K562 (cell line): ENCODE data around the gene EVI5L. TPM values are rescaled to one million over a fixed set of nuclear protein-coding genes. Genes with fewer than 3 reads are reported as not detected.

Source experiments
- ATAC-seq: fragments of 200-7000 bp; cut with Tn5 transposase; 3 replicates; pipeline ENCODE4 v1.9.1; 2020; ENCODE audit warnings: moderate library complexity
- BruUV-seq: library from RNA; stranded (reverse); fragments of 400-500 nt; replicated peaks from 2 replicates; lab custom pipeline; 2021; lab: Mats Ljungman, UMichigan
- CTCF ChIA-PET: fragments of 300-600 bp; formaldehyde crosslinking; extraction: SDS; loops from one replicate; lab custom pipeline; 2021; ENCODE audit warnings: low intra/inter-chr PET ratio; lab: Yijun Ruan, JAX
- POLR2A ChIA-PET: fragments of 300-600, 350-650 bp; sonication (Branson Sonifier 250); formaldehyde crosslinking; extraction: SDS; loops from one replicate; lab custom pipeline; 2021; ENCODE audit warnings: antibody characterized with exemption, inconsistent platforms; lab: Yijun Ruan, JAX
- DNase-seq, 4 experiments: peaks; one replicate each; pipeline versions ENCODE4 v3.0.0 to v3.0.0-alpha.2; 2011 to 2018; ENCODE audit warnings: low spot score in 3 of 4, mixed read lengths in 3 of 4; ENCODE audit errors: extremely low read depth in 1 of 4
- FAIRE-seq: peaks from 2 replicates; lab custom pipeline; 2011; peaks lifted over from hg19 to GRCh38; lab: Jason Lieb, UNC
- H2AFZ ChIP-seq: 2 replicates; pipeline ENCODE4 v1.6.0; 2011; ENCODE audit warnings: low read depth, low read length, control low read depth, inconsistent platforms
- H3K27ac ChIP-seq: fragments of 200-600 bp; 3 replicates; pipeline ENCODE4 v1.8.0; 2011; ENCODE audit warnings: low read depth, mild to moderate bottlenecking, control low read depth, inconsistent platforms, low read length, moderate library complexity, mixed read lengths; ENCODE audit errors: extremely low read depth
- H3K27me3 ChIP-seq, 2 experiments: fragments of 300-600 bp in 1 of 2; 2 replicates in 1 of 2; 3 replicates in 1 of 2; pipeline versions ENCODE4 v1.6.0 to v1.8.0; 2011; ENCODE audit warnings: inconsistent platforms in 2 of 2, low read length in 2 of 2, mild to moderate bottlenecking in 1 of 2, mixed read lengths in 1 of 2, moderate library complexity in 1 of 2; ENCODE audit not compliant: control insufficient read depth in 2 of 2, insufficient read depth in 2 of 2
- H3K36me3 ChIP-seq: fragments of 300-600 bp; 3 replicates; pipeline ENCODE4 v1.8.0; 2011; ENCODE audit warnings: mild to moderate bottlenecking, low read length, inconsistent platforms; ENCODE audit not compliant: control insufficient read depth, insufficient read depth
- H3K4me1 ChIP-seq, 2 experiments: fragments of 200-600 bp in 1 of 2; replicated peaks in 1 of 2; 2 replicates in 1 of 2; 3 replicates in 1 of 2; pipeline versions ENCODE4 v1.5.1 to v1.8.0; 2011; ENCODE audit warnings: inconsistent platforms in 2 of 2, low read length in 2 of 2, mild to moderate bottlenecking in 1 of 2, mixed read lengths in 1 of 2, moderate library complexity in 1 of 2; ENCODE audit not compliant: control insufficient read depth in 2 of 2, insufficient read depth in 2 of 2
- H3K4me2 ChIP-seq: 2 replicates; pipeline ENCODE4 v1.6.1; 2011; ENCODE audit warnings: low read length, control low read depth, inconsistent platforms, mixed read lengths; ENCODE audit not compliant: insufficient read depth
- H3K4me3 ChIP-seq: fragments of 200-600 bp; sonication (generic), shearing (Covaris generic); 2 replicates; pipeline ENCODE4 v1.5.1; 2016; ENCODE audit warnings: control low read depth, inconsistent platforms
- H3K79me2 ChIP-seq: fragments of 200-600 bp; 3 replicates; pipeline ENCODE4 v1.8.0; 2011; ENCODE audit warnings: low read length, inconsistent platforms; ENCODE audit not compliant: control insufficient read depth, insufficient read depth
- H3K9ac ChIP-seq, 2 experiments: 2 replicates each; pipeline versions ENCODE4 v1.6.0 to v1.6.1; 2011; ENCODE audit warnings: low read depth in 2 of 2, low read length in 2 of 2, control low read depth in 1 of 2, inconsistent platforms in 1 of 2, mild to moderate bottlenecking in 1 of 2, mixed read lengths in 1 of 2; ENCODE audit not compliant: insufficient read depth in 1 of 2
- H3K9me1 ChIP-seq: one replicate; pipeline ENCODE4 v1.6.0; 2011; ENCODE audit warnings: inconsistent platforms, mild to moderate bottlenecking, low read length, moderate library complexity; ENCODE audit not compliant: control insufficient read depth, insufficient read depth
- H3K9me3 ChIP-seq: replicated peaks from 2 replicates; pipeline ENCODE4 v1.5.1; 2011; ENCODE audit warnings: low read depth, low read length, inconsistent platforms; ENCODE audit not compliant: control insufficient read depth, insufficient read depth
- H4K20me1 ChIP-seq: replicated peaks from 2 replicates; pipeline ENCODE4 v1.6.1; 2011; ENCODE audit warnings: low read length, inconsistent platforms, mixed read lengths; ENCODE audit not compliant: control insufficient read depth, insufficient read depth
- CBFA2T3 ChIP-seq: fragments of 450-650 bp; IDR thresholded peaks from 2 replicates; pipeline ENCODE4 v1.6.1; 2017
- CEBPB ChIP-seq: fragments of 450-650 bp; IDR thresholded peaks from 2 replicates; pipeline ENCODE4 v1.6.1; 2016; ENCODE audit warnings: missing genetic modification characterization, missing compliant biosample characterization
- COPS2 ChIP-seq: fragments of 450-650 bp; conservative IDR thresholded peaks from 2 replicates; pipeline ENCODE4 v1.6.1; 2016; ENCODE audit warnings: mild to moderate bottlenecking, moderate library complexity
- CREM ChIP-seq: IDR thresholded peaks from 2 replicates; pipeline ENCODE4 v1.6.1; 2014; ENCODE audit warnings: antibody characterized with exemption, low read depth
- HEY1 ChIP-seq: fragments of 250-450 bp; sonication (Bioruptor Pico); IDR thresholded peaks from 2 replicates; pipeline ENCODE4 v1.5.0; 2020; ENCODE audit warnings: mild to moderate bottlenecking, moderate library complexity, borderline replicate concordance
- NR1H2 ChIP-seq: sonication (generic); formaldehyde crosslinking; IDR thresholded peaks from 2 replicates; pipeline ENCODE4 v1.4.0; 2020; ENCODE audit warnings: mild to moderate bottlenecking, missing genetic modification reagents
- POLR2B ChIP-seq: fragments of 450-650 bp; IDR thresholded peaks from 2 replicates; pipeline ENCODE4 v1.6.1; 2018; ENCODE audit warnings: low read depth; ENCODE audit not compliant: partially characterized antibody
- SREBF2 ChIP-seq: sonication (generic); formaldehyde crosslinking; IDR thresholded peaks from 2 replicates; pipeline ENCODE4 v1.4.0; 2020; ENCODE audit warnings: mild to moderate bottlenecking, missing genetic modification reagents
- TEAD2 ChIP-seq: fragments of 450-650 bp; IDR thresholded peaks from 2 replicates; pipeline ENCODE4 v1.6.1; 2016; ENCODE audit warnings: missing genetic modification characterization, control low read depth, missing compliant biosample characterization
- ZNF311 ChIP-seq: fragments of 250-450 bp; sonication (Bioruptor Pico); IDR thresholded peaks from 2 replicates; pipeline ENCODE4 v1.4.0; 2020; ENCODE audit warnings: mild to moderate bottlenecking, moderate library complexity
- WGBS: fragments of 100-300 bp; shearing (Covaris generic); methylation state at CpG from one replicate; pipeline ENCODE4 v1.1.6; 2016; ENCODE audit warnings: low coverage, mixed read lengths; ENCODE audit not compliant: insufficient coverage; ENCODE audit errors: missing lambda C conversion rate; 5-methylcytosine and 5-hydroxymethylcytosine counted together
- in situ Hi-C: fragments of 300-500 bp; cut with MboI; formaldehyde crosslinking; loops from 4 replicates; pipeline ENCODE4 v1.15.0; 2018; ENCODE audit warnings: inconsistent platforms, mixed read lengths
- intact Hi-C: fragments of 100-400 bp; cut with micrococcal nuclease; formaldehyde crosslinking; loops from 2 replicates; pipeline ENCODE4 v1.14.2; 2022
- polyA plus RNA-seq, 8 experiments: library from polyadenylated mRNA; depleted of rRNA in 4 of 8; stranded (reverse) in 5 of 8; unstranded in 3 of 8; fragments of >200 nt; fragmentation: Nextera tagmentation in 2 of 8; fragmentation: Illumina TruSeq in 1 of 8; extraction: Ambion mirVana in 2 of 8; extraction: Trizol in 1 of 8; gene quantifications; 2 replicates each; pipeline versions ENCODE4 v1.2.1 to v1.2.3, GENCODE V29; 2011 to 2014; ENCODE audit warnings: inconsistent platforms in 1 of 8, missing spikeins in 1 of 8
- total RNA-seq, 7 experiments: library from RNA; depleted of rRNA in 6 of 7; stranded (reverse); fragments of >200 nt in 6 of 7; fragmentation: Illumina TruSeq in 2 of 7; extraction: Trizol in 2 of 7; gene quantifications; 2 replicates each; pipeline versions ENCODE4 v1.2.1 to v1.2.3, GENCODE V29; 2011 to 2021; ENCODE audit warnings: low replicate concordance in 1 of 7
- TF ChIP-seq, protein P1 (sequence below): fragments of 450-650 bp; formaldehyde crosslinking; IDR thresholded peaks from 2 replicates; pipeline ENCODE4 v1.4.0; 2022; ENCODE audit warnings: mild to moderate bottlenecking, moderate library complexity

Gene EVI5L
- total and polyA plus RNA-seq, 9 of the 15 experiments (the other 6 are each of a cell fraction or from before 2014, with no cell fraction given): 0.69 to 1.8 (median 1.2) TPM; not detected in 2

- Histone ChIP-seq H2AFZ (no peak overlapping the region), H3K36me3 (peaks cover 35% of the 10 kb centered on the region; the same call in 2 of the 3 replicates), H3K4me1 (peaks cover 13 to 50% of the 10 kb centered on the region in 2 experiments; a peak in 4 of 5 replicates), H3K9me3 (no peaks in the 10 kb centered on the region), H3K27me3 (no peaks in the 10 kb centered on the region), H3K4me2 (no peak overlapping the region), H4K20me1 (no peaks in the 10 kb centered on the region), H3K27ac (no peak overlapping the region), H3K9ac (no peak overlapping the region), H3K9me1 (peaks cover 7% of the 10 kb centered on the region), H3K4me3 (no peak overlapping the region), H3K79me2 (peaks cover 37% of the 10 kb centered on the region)
- DNase-seq (no peak), ATAC-seq (no peak), FAIRE-seq (no peak)
- TF ChIP-seq, protein P1, sequence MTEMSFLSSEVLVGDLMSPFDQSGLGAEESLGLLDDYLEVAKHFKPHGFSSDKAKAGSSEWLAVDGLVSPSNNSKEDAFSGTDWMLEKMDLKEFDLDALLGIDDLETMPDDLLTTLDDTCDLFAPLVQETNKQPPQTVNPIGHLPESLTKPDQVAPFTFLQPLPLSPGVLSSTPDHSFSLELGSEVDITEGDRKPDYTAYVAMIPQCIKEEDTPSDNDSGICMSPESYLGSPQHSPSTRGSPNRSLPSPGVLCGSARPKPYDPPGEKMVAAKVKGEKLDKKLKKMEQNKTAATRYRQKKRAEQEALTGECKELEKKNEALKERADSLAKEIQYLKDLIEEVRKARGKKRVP (CRISPR knock-in tag): no peak
- peak; percentile 21 for TF ChIP-seq POLR2B
- CTCF ChIA-PET: interaction anchor here (1.2 kb wide), 1 partner anchor 48 kb away, joined by 3 read pairs; no protein-coding TSS in a partner anchor
- POLR2A ChIA-PET: interaction anchor here (0.5 to 5.3 kb wide), 8 partner anchors 11 to 890 kb away, joined by 3 to 72 read pairs (median 5); partner anchors contain the start of genes LRRC8E and SNAPC2
- BruUV-seq: no TSS peak
- intact Hi-C loops: no loop called here
- WGBS: 87% methylated on average over 7 of the region's 7 CpGs
- in situ Hi-C loops: no loop called here
Observed at GRCh38 chr19:7901337-7901736, 71.3 kb downstream of the EVI5L start.

GRCh38 chr19:7902796-7903243, 72.8 kb downstream of the EVI5L start:
- peak overlapping the region; percentile 96 for H3K27ac ChIP-seq
- peak overlapping the region; percentile 87 for H2AFZ ChIP-seq
- TSS peak; percentile 89 for BruUV-seq
- 0 out of 2 replicates have a peak, but pooled peaks have one; percentile 22 for TF ChIP-seq NR1H2 (CRISPR knock-in tag)
- no peak for TF ChIP-seq CEBPB (tag)
- no peak for TF ChIP-seq COPS2
- TF ChIP-seq CBFA2T3: peak; percentile 30; the same call in 1 of the 2 replicates
- TF ChIP-seq SREBF2 (CRISPR knock-in tag): no peak
- TF ChIP-seq ZNF311 (CRISPR knock-in tag): no peak
- no peak for TF ChIP-seq HEY1 (CRISPR knock-in tag)
- TF ChIP-seq TEAD2 (tag): 0 out of 2 replicates have a peak, but pooled peaks have one; percentile 16
- peak; percentile 16; the same call in 1 of the 2 replicates for TF ChIP-seq CREM

More at GRCh38 chr19:7902796-7903243, 72.8 kb downstream of the EVI5L start:
- FAIRE-seq: peak; percentile 59
- H3K9me1 ChIP-seq: peaks cover 7% of the 10 kb centered on the region
- no peaks in the 10 kb centered on the region for H3K9me3 ChIP-seq
- H3K4me2 ChIP-seq: peak overlapping the region; percentile 98
- WGBS: 0% methylated on average over 17 of the region's 20 CpGs
- H3K4me1 ChIP-seq: peaks cover 13 to 61% of the 10 kb centered on the region in 2 experiments; a peak in 4 of 5 replicates
- H3K9ac ChIP-seq: peak overlapping the region; percentile 92 to 96
- no peak; the same call in 1 of the 3 replicates for ATAC-seq
- ChIA-PET POLR2A (interaction anchor here (0.7 to 5.3 kb wide), 9 partner anchors 9 to 46 kb away, joined by 3 to 72 read pairs (median 6); partner anchors contain the start of genes LRRC8E, SNAPC2 and TGFBR3L), CTCF (interaction anchor here (0.6 to 1.0 kb wide), 2 partner anchors 31 to 49 kb away, joined by 3 read pairs; no protein-coding TSS in a partner anchor)
- no peaks in the 10 kb centered on the region for H3K27me3 ChIP-seq
- DNase-seq: peak in 1 of 4 experiments; percentile 40
- H4K20me1 ChIP-seq: no peaks in the 10 kb centered on the region
- peaks cover 38% of the 10 kb centered on the region; the same call in 2 of the 3 replicates for H3K36me3 ChIP-seq
- H3K79me2 ChIP-seq: peaks cover 49% of the 10 kb centered on the region
- intact Hi-C loops: loop anchor here (2.0 kb wide), 2 partner anchors 32 to 50 kb away; no protein-coding TSS in a partner anchor
- H3K4me3 ChIP-seq: peak overlapping the region; percentile 96
- in situ Hi-C loops: no loop called here
